Keratinocyte (primary cell): ENCODE results near the gene EXD3.

Experiments
- EZH2 ChIP-seq: IDR thresholded peaks from one replicate; pipeline ENCODE4 v1.6.1; 2012; ENCODE audit warnings: inconsistent platforms, mild to moderate bottlenecking, low read length, moderate library complexity
- TF ChIP-seq, protein P1 (sequence below), 3 experiments: IDR thresholded peaks in 1 of 3; conservative IDR thresholded peaks in 1 of 3; optimal IDR thresholded peaks in 1 of 3; 2 replicates in 2 of 3; 3 replicates in 1 of 3; pipeline versions ENCODE3 to v1.5.1; 2011; ENCODE audit warnings: low read length in 3 of 3, mild to moderate bottlenecking in 3 of 3, moderate library complexity in 2 of 3, control low read depth in 1 of 3, inconsistent platforms in 1 of 3; ENCODE audit not compliant: insufficient read depth in 2 of 3; ENCODE audit errors: extremely low read depth in 1 of 3

DNA sequence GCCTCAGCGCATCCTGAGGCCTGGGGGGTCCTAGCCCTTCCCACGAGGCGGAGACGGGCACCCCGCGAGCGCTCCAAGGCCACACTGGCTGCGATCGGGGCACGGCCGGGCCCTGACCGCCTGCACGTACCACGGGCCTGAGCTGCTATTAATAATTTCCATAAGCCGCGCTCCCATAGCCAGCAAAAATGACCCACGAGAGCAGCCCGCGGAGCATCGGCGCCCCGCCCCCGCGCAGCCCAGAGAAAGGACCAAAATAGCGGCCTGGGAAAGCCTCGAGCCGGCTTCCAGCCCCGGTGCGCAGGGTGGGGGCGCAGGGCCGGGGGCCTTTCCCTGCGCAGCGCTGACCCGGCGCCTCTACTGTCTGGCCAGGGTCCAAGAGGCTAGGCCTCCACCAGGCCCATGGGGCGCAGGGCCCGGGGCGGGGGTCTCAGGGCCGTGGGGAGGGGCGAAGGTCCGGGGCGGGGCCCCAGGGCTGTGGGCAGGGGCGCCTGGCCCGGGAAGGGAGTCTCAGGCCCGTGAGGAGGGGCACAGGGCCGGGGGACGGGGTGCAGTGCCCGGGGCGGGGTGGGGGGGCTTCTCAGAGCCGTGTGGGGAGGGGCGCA, 54.4 kb downstream of the EXD3 start:
- no peak for TF ChIP-seq EZH2
- TF ChIP-seq, protein P1, sequence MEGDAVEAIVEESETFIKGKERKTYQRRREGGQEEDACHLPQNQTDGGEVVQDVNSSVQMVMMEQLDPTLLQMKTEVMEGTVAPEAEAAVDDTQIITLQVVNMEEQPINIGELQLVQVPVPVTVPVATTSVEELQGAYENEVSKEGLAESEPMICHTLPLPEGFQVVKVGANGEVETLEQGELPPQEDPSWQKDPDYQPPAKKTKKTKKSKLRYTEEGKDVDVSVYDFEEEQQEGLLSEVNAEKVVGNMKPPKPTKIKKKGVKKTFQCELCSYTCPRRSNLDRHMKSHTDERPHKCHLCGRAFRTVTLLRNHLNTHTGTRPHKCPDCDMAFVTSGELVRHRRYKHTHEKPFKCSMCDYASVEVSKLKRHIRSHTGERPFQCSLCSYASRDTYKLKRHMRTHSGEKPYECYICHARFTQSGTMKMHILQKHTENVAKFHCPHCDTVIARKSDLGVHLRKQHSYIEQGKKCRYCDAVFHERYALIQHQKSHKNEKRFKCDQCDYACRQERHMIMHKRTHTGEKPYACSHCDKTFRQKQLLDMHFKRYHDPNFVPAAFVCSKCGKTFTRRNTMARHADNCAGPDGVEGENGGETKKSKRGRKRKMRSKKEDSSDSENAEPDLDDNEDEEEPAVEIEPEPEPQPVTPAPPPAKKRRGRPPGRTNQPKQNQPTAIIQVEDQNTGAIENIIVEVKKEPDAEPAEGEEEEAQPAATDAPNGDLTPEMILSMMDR (optimal IDR thresholded peaks at IDR 0.05 in 1 of 3, IDR thresholded peaks at IDR 0.05 in 1 of 3, conservative IDR thresholded peaks at IDR 0.05 in 1 of 3; ENCODE audit: extremely low read depth in 1 of 3, insufficient read depth in 2 of 3, low read length in 3 of 3): no peak
